ENCODE results near the gene UNCX.

Gene UNCX

DNA sequence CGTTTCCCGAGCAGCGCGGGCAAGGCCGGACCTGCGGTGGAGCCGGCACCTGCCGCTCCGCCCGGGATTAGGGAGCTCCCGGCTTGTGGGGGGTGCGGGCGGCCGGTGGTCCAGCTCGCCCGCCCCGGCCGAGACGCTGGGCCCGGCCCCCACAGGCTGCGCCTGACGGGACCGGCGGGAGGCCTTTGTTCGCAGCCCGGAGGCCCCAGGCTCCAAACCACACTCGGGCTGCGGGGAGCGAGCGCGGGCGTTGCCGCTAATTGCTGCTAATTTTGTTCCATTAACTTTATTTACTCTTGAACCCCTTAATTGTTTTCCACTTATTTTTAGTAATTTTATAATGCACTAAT lies 9.6 kb downstream of the UNCX start:
- TF ChIP-seq, protein P1, sequence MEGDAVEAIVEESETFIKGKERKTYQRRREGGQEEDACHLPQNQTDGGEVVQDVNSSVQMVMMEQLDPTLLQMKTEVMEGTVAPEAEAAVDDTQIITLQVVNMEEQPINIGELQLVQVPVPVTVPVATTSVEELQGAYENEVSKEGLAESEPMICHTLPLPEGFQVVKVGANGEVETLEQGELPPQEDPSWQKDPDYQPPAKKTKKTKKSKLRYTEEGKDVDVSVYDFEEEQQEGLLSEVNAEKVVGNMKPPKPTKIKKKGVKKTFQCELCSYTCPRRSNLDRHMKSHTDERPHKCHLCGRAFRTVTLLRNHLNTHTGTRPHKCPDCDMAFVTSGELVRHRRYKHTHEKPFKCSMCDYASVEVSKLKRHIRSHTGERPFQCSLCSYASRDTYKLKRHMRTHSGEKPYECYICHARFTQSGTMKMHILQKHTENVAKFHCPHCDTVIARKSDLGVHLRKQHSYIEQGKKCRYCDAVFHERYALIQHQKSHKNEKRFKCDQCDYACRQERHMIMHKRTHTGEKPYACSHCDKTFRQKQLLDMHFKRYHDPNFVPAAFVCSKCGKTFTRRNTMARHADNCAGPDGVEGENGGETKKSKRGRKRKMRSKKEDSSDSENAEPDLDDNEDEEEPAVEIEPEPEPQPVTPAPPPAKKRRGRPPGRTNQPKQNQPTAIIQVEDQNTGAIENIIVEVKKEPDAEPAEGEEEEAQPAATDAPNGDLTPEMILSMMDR (IDR thresholded peaks at IDR 0.05) = no peak

DNA sequence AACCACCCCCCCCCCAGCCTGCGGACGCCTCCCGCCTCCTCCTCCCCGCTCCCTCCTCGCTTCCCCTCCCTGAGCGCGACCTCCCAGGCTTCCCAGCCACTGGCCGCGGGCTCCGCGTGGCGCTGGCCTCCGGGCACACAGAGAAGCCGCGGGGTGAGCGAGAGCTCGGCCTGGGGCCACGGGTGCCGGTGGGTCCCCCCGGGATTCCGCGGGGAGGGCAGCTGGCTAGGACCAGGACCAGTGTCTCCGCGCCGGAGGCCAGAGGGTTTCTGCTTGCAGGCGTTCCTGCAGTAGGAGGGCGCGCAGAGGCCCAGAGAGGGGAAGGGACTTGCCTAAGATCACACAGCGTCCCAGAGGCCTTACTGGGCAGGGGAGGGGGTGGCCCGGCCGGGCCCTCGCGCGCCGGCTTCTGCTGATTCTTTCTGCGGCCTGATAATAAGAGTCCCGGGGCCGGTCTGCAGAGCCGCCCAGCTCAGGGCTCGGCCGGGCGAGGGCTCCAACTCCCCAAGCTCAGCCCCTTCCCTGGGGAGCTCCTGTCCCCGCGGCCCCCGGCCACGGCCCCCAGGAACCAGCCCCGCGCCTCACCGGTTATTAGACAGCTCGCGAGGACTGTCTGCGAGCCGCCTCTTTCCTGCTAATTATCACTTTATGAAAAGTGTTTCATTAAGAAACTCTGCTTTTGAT lies 10.1 kb downstream of the UNCX start:
- TF ChIP-seq, protein P1 (IDR thresholded peaks at IDR 0.05) = no peak

- TF ChIP-seq, protein P1 (IDR thresholded peaks at IDR 0.05) = no peak
These were observed 10.8 kb downstream of the UNCX start for GRCh38 chr7:1243290-1243963.

- TF ChIP-seq, protein P1 (IDR thresholded peaks at IDR 0.05) = no peak
These were observed 11.3 kb downstream of the UNCX start for GRCh38 chr7:1243964-1244416.

- TF ChIP-seq, protein P1 (IDR thresholded peaks at IDR 0.05) = no peak
These were observed 12.2 kb downstream of the UNCX start for GRCh38 chr7:1244700-1245523.

DNA sequence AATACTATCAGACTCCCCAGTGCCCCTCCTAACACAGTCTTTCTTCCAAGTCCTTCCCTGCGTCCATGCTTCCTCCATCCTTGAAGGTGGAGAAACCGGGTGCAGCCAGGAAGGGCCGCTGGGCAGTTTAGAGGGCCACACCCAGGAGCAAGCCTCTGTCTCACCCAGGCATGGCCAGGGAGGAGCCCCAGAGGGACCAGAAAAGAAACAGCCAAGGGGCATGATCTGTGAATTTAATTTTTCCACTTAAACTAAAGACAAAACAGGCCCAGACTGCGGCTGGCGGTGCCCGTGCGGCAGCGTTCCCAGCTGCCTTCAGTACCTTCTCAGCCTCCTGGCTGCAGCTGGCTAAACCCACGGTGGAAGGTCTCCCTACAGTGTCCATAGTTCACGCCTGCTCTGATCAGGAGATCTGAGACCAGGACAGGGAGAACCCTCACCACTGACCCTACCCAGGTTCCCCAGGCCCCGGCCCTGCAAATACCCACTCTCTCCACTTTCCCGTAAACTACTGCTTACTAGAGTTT lies 12.9 kb downstream of the UNCX start:
- TF ChIP-seq, protein P1 (IDR thresholded peaks at IDR 0.05) = no peak

- TF ChIP-seq, protein P1 (IDR thresholded peaks at IDR 0.05) = no peak
These were observed 13.6 kb downstream of the UNCX start for GRCh38 chr7:1246160-1246870.
